AML-193 (cell line): ENCODE measurements around the gene IL23R.
"Not testable (repeated sequence)": the region's sequence is repeated elsewhere in the genome, so short reads cannot be mapped to it uniquely, and the experiment has no call there.

ENCODE experiments used
- DNase-seq, 2 experiments: peaks; one replicate each; lab custom pipeline; 2025; lab: John Stamatoyannopoulos, UW

Gene IL23R, protein sequence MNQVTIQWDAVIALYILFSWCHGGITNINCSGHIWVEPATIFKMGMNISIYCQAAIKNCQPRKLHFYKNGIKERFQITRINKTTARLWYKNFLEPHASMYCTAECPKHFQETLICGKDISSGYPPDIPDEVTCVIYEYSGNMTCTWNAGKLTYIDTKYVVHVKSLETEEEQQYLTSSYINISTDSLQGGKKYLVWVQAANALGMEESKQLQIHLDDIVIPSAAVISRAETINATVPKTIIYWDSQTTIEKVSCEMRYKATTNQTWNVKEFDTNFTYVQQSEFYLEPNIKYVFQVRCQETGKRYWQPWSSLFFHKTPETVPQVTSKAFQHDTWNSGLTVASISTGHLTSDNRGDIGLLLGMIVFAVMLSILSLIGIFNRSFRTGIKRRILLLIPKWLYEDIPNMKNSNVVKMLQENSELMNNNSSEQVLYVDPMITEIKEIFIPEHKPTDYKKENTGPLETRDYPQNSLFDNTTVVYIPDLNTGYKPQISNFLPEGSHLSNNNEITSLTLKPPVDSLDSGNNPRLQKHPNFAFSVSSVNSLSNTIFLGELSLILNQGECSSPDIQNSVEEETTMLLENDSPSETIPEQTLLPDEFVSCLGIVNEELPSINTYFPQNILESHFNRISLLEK

DNA sequence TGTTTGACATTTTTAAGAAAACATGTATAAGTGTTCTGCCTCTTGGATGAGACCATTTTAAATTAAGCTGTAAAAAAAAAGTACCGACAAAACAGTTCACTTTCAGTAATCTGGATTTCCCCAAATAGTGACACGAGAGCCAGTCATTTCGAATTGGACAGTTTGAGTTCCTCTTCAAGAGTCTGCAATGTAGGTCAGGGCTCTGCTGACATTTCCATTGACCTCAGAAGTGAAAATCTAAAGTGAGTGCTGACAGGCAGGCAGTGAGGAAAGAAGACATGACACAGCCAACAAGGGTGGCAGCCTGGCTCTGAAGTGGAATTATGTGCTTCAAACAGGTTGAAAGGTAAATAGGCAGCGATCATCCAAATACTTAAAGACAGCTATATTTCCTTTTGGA, at the start of gene IL23R:
IL23R (plus strand) TSS at position 259 of the 400 bp plus-strand sequence. CDS start 1,667 bp downstream, outside the sequence.
- no peak for DNase-seq

DNA sequence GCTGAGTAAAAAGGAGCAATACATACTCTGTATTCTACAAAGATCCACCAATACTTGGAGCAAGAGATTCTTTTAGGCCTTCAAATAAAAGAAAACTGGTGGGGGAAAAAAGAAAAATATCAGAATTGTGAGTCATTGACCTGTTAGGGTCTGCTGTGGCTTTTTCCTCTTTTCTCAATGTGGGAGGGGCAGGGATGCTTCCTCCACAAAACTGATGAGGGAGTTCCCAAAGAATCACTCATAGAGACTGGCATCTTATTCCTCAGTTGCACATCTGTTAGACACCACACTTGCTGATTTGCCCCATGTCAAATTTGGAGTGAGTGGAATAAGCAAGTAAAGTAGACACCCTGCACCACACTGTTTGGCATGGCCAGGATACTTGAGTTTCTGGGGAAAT, 48.1 kb upstream of the IL23R start:
- DNase-seq = no peak

DNA sequence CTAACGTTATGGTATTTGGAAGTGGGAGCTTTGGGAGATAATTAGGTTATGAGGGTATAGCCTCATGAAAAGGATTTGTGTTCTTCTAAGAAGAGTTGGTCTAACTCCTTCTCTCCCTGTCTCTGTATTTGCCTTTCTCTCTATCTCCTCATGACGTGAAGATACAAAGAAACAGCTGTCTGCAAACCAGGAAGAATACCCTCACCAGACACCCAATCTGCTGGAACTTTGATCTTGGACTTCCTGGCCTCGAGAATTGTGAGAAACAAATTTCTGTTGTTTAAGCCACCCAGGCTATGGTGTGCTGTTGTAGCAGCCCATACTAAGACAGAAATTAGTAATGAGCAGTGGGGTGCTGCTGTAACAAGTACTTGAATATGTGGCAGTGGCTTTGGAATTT, 47.6 kb upstream of the IL23R start:
- DNase-seq = no peak

DNA sequence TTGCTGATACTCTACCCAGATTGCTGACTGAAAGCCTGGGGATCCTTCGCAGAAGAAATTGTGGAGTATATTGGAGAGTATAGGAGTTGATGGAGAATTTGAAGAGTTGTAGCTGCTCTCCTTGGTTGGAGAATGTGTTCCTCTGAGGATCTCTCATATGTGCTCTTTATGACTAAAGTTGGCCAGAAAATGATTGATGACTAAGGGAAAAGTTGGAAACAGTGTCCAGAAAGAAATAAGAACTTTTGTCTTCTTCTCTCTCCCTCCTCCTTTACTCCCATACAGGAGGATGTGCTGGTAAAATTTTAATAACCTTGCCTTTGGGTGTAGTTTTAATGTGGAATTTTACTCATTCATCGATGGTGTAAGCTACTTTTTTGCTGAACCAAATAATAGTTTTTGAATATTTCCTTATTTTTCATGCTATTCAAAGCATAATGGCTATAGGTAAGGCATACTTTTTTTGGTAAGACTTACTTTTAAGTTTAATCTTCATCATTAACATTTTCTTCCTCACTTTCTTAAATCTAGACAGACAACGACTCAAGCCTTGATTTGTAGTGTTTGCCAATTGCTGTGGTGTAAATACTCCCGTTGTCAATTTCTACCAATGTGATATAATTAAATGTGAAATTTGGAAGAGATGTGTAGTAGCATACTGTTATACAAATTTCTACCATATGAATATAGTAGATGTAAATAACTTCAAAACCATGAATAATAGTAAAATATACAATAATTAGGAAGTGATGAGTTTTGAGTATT, 45.2 kb upstream of the IL23R start:
- DNase-seq = no peak

DNA sequence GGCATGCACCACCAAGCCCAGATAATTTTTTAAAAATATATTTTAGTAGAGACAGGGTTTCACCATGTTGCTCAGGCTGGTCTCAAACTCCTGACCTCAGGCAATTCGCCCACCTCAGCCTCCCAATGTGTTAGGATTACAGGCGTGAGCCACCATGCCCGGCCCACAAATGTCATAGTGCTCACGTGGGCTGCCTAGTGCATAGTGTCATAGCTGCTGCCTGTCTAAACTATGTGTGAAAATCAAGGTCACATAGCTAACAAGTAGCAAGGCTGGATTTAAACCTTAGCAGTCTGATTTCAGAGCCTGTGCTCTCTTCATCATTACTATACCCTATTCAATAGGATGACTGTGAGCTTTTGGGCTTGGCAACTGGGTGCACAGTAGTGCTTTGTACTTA, 41.8 kb upstream of the IL23R start:
- no peak for DNase-seq

DNA sequence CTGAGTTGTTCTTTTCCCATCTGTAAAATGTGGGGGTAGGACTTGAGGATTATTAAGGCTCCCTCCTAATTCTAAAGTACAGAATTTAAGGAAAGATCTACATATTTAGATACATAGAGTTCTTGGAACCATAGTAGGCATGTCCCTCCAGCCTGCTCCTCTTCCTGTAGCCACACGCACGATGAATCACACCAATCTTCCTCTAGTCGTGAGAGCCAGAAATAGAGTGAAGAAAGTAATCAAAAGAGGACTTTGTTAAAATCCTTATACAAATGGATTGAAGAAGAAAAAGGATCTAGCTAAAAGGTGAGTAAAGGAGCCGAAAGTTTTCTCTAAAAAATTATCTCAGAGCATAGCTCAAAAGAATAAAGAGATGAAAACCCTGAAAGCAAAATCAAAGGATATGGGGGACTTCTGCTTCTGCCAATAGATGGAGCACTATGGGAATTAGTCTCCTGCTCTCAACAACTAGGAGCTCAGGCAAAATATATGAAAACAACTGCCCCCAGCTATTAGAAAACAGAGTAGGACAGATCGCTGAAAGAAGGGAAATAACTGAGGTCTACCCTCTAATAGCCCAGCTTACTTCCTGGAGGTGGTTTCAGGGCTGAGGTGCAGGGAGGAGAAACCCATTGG, 40.0 kb upstream of the IL23R start:
- no peak for DNase-seq

DNA sequence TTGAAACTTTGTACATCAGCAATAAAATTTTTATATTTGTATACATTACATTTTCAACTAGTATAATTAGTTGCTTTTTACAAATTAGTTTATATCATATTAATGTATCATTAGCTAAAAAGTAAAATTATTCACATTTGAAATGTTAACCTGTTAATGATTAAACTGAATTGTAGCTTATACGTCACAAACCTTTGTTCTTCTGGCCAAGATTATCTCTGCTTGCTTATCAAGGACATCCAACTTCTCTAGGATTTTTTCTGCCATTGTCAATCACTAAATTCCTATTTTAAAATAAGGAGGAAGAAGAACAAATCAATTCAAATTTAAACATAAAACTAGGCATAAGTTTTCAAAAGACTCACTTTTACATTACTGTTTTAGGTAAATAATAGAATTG, 39.3 kb upstream of the IL23R start:
- no peak for DNase-seq

DNA sequence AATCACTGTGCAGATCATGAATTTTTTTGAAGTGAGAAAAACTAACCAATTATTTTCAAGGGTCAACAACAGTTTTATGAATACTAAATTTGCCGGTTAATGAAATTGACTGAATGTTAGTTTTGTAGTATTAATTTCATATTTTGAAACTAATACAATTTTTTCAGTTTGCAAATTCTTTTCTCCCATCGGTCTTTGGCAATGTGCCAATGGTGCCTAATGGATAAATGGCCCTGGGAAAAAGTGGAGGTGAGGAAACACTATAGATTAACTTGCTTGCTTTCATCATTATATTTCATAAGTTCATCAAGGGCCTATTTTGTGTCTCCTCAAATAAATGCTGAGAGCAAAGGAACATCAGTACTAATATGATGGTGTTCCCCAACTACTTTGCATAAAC, 35.6 kb upstream of the IL23R start:
- no peak for DNase-seq

DNA sequence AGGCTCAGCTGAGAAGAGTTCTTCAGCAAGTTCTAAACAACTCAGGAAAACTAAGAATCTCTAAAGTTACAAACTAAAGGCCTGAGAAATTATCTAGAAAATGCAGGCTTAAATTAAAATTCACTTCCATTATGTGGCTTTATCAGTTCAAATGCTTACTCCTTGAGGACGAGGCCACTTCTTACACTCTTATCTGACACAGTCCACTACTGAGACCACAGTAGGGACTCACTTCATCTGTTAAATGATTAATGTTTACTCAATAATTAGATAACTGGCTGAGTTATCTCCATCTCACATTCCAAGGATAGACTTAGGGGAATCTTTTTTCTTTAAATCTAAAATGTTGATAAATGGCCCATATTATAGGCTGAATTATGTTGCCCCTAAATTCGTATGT, 33.1 kb upstream of the IL23R start:
- DNase-seq = no peak

DNA sequence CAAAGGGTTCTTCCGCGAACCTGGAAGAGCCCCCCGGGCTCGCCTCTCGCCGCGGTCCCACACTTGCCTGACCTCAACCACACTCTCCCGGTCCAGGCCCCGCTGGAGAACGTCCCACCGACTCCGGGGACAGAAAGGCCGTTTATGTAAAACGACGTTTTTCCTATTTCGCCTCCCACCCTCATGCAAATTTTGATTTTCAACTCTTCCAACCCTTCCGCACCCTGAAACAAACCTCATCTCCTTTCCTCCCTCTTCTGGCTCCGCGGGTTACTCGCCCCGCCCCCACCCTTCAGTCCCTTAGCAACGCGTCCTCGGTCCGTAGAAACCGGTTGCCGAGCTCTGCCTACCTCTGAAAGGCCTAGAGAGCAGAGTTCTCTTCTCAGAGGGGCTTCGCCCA, 31.6 kb upstream of the IL23R start, which contains the start of gene C1orf141:
C1orf141 (minus strand) TSS at position 276 of the 400 bp plus-strand sequence. CDS start 7,730 bp downstream, outside the sequence.
- no peak for DNase-seq

DNA sequence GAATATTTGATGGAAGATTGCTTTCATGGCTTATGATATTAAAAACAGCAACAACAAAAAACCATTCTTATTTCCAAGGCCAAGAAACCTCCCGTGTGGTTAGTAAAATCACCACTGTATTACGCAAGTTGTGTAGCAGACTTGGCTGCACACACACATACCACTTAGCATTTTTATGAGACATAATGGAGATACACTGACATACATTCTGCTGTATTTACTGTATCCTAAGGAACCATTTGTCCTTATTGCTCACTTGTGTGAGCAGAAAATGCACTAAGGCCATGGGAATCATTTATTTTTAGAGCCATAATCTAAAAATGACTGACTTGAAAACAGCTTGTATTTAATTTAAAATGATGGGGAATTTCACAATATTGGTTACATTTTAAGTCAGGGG, 30.9 kb upstream of the IL23R start:
- DNase-seq = peak; percentile 18 to 28

DNA sequence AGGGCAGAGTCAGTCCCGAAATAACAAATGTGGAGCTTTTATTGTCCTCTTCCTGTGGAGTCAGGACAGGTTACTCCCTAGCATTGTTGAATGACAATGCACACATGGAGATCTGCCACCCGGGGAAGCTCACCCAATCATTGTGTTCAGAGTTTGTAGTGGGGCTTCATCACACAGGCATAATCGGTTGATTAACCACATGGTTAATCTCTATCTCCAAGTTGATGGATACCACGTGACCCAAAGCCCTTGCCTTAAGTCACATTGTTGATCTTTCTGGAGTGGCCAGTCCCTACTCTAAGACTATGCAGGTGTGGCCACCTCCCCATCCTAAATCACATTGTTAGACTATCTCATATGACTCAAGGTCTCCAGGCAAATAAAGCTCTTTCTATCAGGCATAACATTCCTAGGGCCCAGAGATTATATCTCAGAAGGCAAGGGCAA, 28.9 kb upstream of the IL23R start:
- no peak for DNase-seq

DNA sequence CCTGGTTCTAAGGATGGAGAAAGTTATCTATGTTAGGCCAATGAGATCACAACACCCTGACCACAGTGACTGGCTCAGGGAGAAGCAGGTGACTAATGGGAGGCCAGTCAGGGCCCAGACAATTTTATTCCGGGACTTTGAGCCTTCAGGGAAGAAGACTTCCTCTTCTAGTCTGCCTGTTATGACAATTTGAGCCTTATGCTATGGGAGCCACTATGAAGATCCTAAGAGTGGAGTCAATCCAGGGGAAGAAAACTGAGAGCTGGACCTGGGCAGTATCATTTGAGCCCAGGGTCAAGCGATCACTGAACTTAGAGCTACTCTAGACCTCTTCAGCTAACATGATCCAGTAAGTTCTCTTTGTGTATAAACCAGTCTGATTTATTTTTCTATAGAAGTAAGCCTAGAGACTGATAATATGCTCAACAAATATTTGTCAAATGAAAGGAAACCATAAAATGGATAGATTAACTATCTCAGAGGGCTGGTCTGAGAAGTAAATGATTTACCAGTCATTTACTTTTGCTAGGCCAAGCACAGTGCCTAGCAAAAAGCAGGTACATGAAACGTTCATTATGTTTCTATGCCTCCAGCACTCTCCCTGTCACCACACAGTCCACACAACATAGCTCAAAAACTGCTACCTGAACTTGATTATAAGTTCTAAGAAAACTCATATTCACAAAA, 27.3 kb upstream of the IL23R start:
- no peak for DNase-seq

DNA sequence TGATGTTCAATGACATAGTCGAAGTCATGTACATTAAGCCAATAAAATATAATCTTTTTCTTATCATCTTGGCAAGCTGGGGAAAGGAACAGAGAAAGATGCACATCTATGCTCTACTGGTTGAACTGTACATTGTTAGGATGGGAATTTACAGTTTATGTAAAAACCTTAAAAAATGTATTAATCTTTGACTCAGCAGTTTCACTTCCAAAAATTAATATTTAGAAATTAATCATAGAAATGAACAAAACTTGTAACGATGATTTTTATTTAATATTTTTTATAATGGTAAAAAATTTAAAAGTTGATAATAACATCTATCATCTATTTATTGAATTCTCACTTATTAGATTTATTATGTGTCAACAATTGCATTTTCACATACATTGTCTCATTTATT, 25.8 kb upstream of the IL23R start:
- no peak for DNase-seq

DNA sequence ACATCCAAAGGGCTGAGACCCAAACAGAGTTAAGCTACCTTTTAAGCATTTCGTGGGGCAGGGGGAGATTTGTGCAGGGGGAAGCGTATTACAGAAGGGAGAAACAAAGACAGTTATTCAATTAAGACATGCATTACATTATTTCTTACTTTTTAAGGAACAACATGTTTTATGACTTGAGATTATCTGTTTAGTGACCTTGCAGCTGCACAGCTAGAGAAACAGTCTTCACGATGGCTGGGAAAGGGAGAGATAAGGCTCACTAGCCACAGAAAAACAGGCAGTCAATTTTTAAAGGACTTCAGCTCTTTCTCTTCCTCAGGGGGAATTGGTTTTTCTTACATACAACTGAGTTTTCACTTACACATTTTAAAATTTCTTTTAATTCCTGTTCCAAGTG, 24.4 kb upstream of the IL23R start:
- not testable (repeated sequence) for DNase-seq

DNA sequence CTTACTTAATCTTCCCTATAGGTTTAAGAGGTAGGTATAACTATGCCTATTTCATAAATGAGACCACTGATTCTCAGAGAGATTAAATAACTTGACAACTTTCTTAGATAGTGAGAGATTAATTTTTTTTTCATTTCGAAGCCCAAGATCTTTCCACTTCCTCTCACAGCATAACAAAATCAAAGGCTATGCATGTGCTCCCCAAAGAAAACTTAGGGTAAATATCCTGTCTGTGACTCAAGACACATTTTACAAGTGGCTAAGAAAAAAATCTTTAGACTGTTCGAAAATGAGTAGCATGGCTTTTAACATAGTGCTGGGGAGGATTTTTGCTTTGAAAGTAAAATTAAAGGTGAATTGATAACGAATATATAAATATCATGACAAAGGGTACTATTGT, 23.3 kb upstream of the IL23R start:
- DNase-seq = no peak

DNA sequence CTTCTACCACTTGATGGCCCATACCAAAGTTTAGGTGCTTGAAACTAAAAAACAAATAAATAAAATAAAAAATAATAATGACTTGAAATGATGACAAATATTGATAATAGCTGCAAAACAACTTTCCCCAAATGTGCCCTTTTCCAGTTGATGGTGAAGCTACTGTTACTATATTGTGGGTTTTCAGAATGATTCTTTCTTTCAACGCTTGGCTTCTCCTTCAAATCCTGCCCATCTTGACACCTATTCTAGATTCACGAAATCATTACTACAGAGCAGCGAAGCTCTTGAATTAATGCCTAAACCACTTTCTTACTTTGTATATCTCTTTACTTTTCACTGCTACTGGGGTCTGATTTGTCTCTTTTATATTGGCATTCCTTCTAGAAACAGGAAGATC, 22.3 kb upstream of the IL23R start:
- no peak for DNase-seq

DNA sequence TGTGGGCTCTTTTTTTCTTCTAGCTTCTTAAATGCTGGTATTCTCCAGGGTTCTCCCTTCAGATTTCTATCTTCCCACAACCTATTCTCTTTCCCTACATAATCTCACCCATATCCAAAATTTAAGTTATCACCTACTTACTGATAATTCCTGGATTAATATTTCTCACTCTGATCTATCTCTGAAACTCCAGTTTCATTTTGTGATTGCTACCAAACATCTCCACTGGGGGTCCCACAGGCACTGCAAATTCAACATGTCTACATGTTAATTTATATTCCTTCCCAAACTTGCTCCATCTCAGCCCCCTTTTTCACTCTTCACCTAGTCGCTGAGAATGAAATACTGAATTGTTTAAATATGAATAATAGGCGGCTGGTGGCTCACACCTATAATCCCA, 21.6 kb upstream of the IL23R start:
- peak; percentile 1 for DNase-seq

DNA sequence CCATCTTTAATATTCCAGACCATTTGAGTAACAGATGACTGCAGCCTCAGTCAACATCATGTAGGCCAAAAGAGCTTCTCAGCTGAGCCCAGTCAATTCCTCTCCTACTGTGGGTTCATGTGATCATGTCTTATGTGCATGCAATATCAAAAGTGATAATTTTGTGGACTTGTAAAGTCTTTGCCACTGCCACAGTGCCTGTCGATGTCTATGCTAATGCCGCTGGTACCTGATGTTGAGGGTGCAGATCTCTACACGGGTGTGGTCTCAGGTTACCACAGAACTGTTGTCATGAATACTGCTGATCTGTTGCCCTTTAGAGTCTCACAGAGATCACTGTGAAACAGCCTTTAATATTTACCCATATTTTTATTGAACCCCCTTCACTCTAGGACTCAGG, 20.2 kb upstream of the IL23R start:
- DNase-seq = no peak

DNA sequence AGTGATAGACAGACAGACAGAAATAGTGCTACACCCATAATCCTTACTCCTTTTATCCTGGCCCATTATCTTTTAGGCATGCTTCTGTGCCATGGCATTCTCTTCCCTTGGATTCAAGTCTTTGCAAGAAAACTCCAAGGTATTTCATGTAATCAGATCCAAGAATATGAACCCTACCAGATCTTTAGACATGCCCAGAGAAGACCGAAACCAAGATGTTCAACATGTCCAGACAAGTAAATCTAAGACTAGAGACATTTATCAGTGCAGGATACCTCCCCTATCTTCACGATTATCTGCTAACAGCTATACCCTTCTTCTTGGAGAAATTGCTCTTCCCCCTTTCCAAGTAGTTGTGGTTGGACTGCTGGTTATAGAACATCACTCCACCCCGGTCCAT, 19.7 kb upstream of the IL23R start:
- DNase-seq = no peak

DNA sequence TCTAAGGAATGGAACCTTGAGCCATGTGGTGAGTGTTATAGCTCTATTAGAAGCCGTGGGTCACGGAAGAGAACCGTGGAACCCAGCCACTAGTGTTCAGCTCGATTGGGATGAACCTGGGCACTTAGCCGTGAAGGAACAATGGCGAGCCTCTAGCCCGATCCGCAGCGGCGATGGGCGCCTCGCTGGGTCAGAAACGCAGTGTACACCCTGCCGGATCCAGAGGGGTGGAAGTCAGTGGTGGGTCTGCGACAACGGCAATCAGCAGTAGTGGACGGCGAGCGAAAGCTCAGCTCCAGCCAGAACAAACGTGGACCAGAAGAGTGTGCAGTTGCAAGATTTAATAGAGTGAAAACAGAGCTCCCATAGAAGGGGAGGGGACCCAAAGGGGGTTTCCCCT, 18.3 kb upstream of the IL23R start:
- DNase-seq = not testable (repeated sequence)
